Activated CD8-positive, alpha-beta memory T cell treated with anti-CD3 and anti-CD28 coated beads, Interleukin-2, amount 10 ng/mL, durations not matched to agents 7 days and 5 days (primary cell): ENCODE data around the gene ELF2. TPM values are rescaled to one million over a fixed set of nuclear protein-coding genes. Genes with fewer than 3 reads are reported as not detected.
"Not testable (repeated sequence)": the region's sequence is repeated elsewhere in the genome, so short reads cannot be mapped to it uniquely, and the experiment has no call there.

Experiments
- ATAC-seq: fragments of 150-1000 bp; cut with Tn5 transposase; one replicate; pipeline ENCODE4 v1.10.0; 2021; ENCODE audit warnings: moderate library complexity
- CTCF ChIA-PET: fragments of 350-600 bp; sonication (Branson Sonifier 250); formaldehyde crosslinking; loops from one replicate; lab custom pipeline; 2021; ENCODE audit warnings: antibody characterized with exemption; lab: Charles Lee
- DNase-seq: peaks from one replicate; pipeline ENCODE4 v3.0.0-alpha.2; 2020
- H3K27ac Mint-ChIP-seq: one replicate; pipeline ENCODE4 v1.8.0; 2021; ENCODE audit warnings: mild to moderate bottlenecking, mixed read lengths
- H3K27me3 Mint-ChIP-seq: one replicate; pipeline ENCODE4 v1.8.0; 2021; ENCODE audit warnings: mixed read lengths
- H3K36me3 Mint-ChIP-seq: one replicate; pipeline ENCODE4 v1.8.0; 2021; ENCODE audit warnings: mild to moderate bottlenecking, mixed read lengths
- H3K4me1 Mint-ChIP-seq: one replicate; pipeline ENCODE4 v1.8.0; 2021; ENCODE audit warnings: mixed read lengths
- H3K4me3 Mint-ChIP-seq: one replicate; pipeline ENCODE4 v1.8.0; 2021; ENCODE audit warnings: mild to moderate bottlenecking, moderate library complexity, mixed read lengths
- H3K9me3 Mint-ChIP-seq: one replicate; pipeline ENCODE4 v1.8.0; 2022; ENCODE audit warnings: low read depth, mixed read lengths
- total RNA-seq, 2 experiments: library from RNA; stranded (reverse); gene quantifications; one replicate each; pipeline ENCODE4 v1.2.3, GENCODE V29; 2021

ELF2 gene
- total RNA-seq, 2 experiments from 2014 or later, result 27.3 to 39.8 TPM

DNA sequence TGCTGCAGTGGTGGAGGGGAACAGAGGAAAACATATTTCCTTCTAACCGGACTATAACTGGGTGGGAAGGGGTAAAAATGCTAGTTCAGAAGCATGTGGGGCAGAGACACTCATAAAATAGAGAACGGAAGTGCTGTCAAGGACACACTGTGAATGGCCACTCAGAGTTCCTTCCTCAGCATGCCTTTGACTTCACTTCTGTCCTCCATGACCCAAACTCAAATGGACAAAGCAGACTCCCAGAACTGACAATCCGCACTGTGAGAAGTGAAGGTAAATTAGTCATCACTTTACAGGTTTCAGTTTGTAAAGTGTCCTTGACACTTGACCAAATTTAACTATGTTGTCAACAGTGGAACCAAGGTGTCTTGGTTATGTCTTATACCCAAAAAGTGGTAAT, 30.2 kb upstream of the ELF2 start:
- ATAC-seq (no peak), DNase-seq (no peak)
- Mint-ChIP-seq H3K27ac (no peak overlapping the region), H3K4me1 (peaks cover 2% of the 10 kb centered on the region), H3K9me3 (no peaks in the 10 kb centered on the region), H3K4me3 (no peak overlapping the region), H3K36me3 (no peaks in the 10 kb centered on the region), H3K27me3 (peaks cover 7% of the 10 kb centered on the region)
- CTCF ChIA-PET, result interaction anchor here (0.8 kb wide), 1 partner anchor 177 kb away, joined by 4 read pairs; no protein-coding TSS in a partner anchor

DNA sequence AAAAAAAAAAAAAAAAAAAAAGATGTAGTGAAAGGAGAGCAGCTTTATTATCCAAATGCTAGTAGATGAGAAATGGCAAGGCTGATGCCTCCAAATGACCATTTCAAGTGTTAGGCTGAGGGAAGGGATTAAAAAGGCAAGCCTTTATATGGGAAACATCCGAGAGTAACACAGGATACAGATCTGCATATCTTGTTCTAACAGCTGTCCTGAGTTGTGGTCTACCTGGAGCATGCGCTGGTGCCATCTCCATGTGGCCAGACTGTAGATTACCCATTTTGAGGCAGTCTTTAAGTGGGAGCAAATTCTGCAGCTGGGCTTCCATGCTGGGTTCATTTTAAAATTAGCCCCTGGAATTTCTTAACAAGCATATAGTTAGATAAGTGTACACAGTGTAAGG, 26.0 kb upstream of the ELF2 start:
- Mint-ChIP-seq H3K36me3 (no peaks in the 10 kb centered on the region), H3K27me3 (peaks cover 39% of the 10 kb centered on the region), H3K27ac (no peak overlapping the region), H3K4me3 (no peak overlapping the region), H3K4me1 (peaks cover 2% of the 10 kb centered on the region), H3K9me3 (no peaks in the 10 kb centered on the region)
- DNase-seq, result no peak
- CTCF ChIA-PET, result no interaction called here
- no peak for ATAC-seq

DNA sequence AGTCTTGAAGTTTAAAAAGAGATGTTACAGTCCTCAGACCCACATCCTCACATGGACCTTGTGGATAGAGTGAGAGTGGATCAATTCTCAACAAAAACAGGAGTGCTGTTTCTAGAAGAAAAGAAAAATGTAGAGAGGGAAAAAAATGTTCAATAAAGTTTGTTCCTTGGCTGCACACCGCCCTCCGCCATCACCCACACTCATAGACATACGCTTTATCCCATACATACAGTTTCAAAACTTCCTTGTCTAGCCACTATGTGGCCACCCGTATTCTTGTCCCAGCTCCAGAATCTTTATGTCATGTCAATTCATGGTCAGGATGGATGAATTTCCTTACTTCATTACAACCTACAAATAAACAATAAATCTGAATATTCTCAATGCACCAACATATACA, 23.5 kb upstream of the ELF2 start:
- H3K27ac Mint-ChIP-seq, result no peak overlapping the region
- peaks cover 39% of the 10 kb centered on the region for H3K27me3 Mint-ChIP-seq
- no peak overlapping the region for H3K4me3 Mint-ChIP-seq
- DNase-seq (no peak), ATAC-seq (no peak)
- H3K36me3 Mint-ChIP-seq, result no peaks in the 10 kb centered on the region
- H3K9me3 Mint-ChIP-seq, result no peaks in the 10 kb centered on the region
- no peaks in the 10 kb centered on the region for H3K4me1 Mint-ChIP-seq
- CTCF ChIA-PET, result no interaction called here

DNA sequence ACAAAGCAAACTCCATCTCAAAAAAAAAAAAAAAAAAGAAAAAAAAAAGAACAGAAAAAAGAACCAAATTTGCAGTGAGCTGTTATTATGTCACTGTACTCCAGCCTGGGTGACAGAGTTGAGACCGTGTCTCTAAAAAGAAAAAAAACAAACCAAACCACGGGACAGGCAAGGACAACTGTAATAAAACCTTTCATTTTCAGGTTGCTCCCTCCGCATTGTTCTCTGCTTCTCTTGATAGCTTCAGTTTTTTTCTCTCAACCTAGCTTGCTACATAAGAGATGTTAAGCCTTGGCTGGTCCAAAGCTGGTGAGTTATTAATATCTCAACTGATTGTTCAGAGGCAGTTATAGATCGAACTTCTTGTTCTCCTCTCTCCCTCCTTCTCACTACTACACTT, 23.1 kb upstream of the ELF2 start:
- no peaks in the 10 kb centered on the region for H3K4me1 Mint-ChIP-seq

DNA sequence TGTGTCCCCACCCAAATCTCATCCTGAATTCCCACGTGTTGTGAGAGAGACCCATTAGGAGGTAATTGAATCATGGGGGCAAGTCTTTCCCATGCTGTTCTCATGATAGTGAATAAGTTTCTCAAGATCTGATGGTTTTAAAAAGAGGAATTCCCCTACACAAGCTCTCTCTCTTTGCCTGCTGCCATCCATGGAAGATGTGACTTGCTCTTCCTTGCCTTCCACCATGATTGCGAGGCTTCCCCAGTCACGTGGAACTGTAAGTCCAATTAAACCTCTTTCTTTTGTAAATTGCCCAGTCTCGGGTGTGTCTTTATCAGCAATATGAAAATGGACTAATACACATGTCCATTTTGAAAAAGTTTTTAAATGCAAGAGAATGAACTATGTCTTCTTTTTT, 20.2 kb upstream of the ELF2 start:
- CTCF ChIA-PET, H3K27ac Mint-ChIP-seq, H3K4me3 Mint-ChIP-seq, H3K4me1 Mint-ChIP-seq, ATAC-seq, DNase-seq, H3K36me3 Mint-ChIP-seq, H3K9me3 Mint-ChIP-seq: not testable (repeated sequence)
- H3K27me3 Mint-ChIP-seq, result peaks cover 39% of the 10 kb centered on the region

More for the DNA sequence above, 23.1 kb upstream of the ELF2 start:
- Mint-ChIP-seq H3K36me3 (no peaks in the 10 kb centered on the region), H3K27me3 (peaks cover 39% of the 10 kb centered on the region), H3K4me3 (no peak overlapping the region), H3K9me3 (no peaks in the 10 kb centered on the region), H3K27ac (no peak overlapping the region)
- CTCF ChIA-PET, result no interaction called here
- DNase-seq, result no peak
- ATAC-seq, result no peak

DNA sequence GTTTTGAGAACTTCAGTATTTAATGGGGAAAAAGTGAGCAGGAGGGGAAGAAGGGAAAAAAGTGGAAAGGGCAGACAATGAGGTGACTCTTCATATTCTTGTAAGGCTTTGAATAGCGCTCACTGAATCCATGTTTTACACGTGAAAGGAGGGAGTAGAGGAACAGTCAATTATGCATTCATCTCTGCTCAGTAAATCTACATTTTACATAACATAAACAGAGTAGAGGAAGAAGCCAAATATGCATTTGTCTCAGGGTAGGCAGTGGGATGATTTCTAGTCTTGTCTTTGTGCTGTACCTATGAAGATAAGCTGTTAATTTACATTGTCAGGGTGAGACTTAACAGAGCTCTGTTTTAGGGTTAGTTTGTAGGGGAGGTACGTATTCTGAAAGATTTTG, 19.4 kb upstream of the ELF2 start:
- Mint-ChIP-seq H3K4me3 (no peak overlapping the region), H3K27ac (no peak overlapping the region), H3K9me3 (no peaks in the 10 kb centered on the region), H3K27me3 (peaks cover 35% of the 10 kb centered on the region), H3K4me1 (no peaks in the 10 kb centered on the region), H3K36me3 (no peaks in the 10 kb centered on the region)
- CTCF ChIA-PET, result no interaction called here
- no peak for ATAC-seq
- DNase-seq, result no peak

DNA sequence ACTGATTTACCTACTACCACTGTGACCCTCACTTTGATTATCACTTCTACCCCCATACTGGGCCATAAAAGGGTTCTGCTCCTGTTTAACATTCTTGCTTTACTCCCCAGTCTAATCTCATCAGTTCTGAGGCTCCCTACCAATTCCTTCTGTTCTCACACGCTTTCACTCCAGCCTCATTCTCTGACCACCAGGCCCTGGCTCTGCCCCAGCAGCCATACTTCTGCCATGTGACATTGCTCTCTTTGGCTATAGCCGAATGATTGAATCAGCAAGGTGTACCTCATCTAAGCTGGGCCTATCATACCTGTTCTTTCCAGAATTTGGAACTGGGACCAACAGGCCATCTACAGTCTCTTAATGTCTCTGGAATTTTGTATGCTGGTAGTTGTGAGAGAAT, 14.4 kb upstream of the ELF2 start:
- Mint-ChIP-seq H3K9me3 (no peaks in the 10 kb centered on the region), H3K27me3 (peaks cover 3% of the 10 kb centered on the region), H3K4me1 (peaks cover 6% of the 10 kb centered on the region), H3K4me3 (no peak overlapping the region), H3K27ac (no peak overlapping the region), H3K36me3 (no peaks in the 10 kb centered on the region)
- CTCF ChIA-PET, result interaction anchor here (0.7 kb wide), 1 partner anchor 91 kb away, joined by 3 read pairs; no protein-coding TSS in a partner anchor
- ATAC-seq, result no peak
- DNase-seq, result no peak

DNA sequence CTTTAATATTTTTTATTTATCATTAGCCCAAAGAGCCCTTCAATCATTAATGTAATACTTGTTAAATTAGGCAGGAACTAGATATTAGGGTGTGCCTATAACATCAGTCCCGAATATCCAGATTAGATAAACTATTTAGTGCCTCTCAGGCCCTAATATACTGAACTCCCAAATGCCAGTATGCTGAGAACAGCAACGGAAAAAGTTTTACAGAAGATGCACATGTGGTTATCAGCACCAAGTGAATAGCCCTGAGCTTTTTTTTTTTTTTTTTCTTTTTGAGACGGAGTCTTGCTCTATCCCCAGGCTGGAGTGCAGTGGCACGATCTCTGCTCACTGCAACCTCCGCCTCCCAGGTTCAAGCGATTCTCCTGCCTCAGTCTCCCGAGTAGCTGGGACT, 13.0 kb upstream of the ELF2 start:
- Mint-ChIP-seq H3K27ac (no peak overlapping the region), H3K4me3 (no peak overlapping the region), H3K36me3 (no peaks in the 10 kb centered on the region), H3K4me1 (peaks cover 6% of the 10 kb centered on the region), H3K9me3 (no peaks in the 10 kb centered on the region), H3K27me3 (peaks cover 6% of the 10 kb centered on the region)
- CTCF ChIA-PET, result interaction anchor here (1.0 to 2.3 kb wide), 3 partner anchors 11 to 106 kb away, joined by 3 to 8 read pairs (median 7); no protein-coding TSS in a partner anchor
- no peak for ATAC-seq
- no peak for DNase-seq

DNA sequence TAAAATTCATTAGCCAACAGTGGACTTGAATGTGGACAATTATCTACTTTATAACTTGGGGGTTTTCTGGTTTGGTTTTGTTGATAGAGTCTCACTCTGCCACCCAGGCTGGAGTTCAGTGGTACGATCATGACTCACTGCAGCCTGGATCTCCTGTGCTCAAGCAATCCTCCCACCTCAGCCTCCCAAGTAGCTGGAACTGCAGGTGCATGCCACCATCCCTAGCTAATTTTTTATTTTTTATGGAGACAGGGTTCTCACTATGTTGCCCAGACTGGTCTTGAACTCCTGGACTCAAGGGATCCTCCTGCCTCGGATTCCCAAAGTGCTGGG, 12.4 kb upstream of the ELF2 start:
- H3K4me3 Mint-ChIP-seq, result no peak overlapping the region
- ATAC-seq (no peak), DNase-seq (no peak)
- H3K36me3 Mint-ChIP-seq, result no peaks in the 10 kb centered on the region
- peaks cover 6% of the 10 kb centered on the region for H3K4me1 Mint-ChIP-seq
- CTCF ChIA-PET, result interaction anchor here (0.6 to 2.3 kb wide), 5 partner anchors 10 to 159 kb away, joined by 3 to 8 read pairs (median 3); no protein-coding TSS in a partner anchor
- no peaks in the 10 kb centered on the region for H3K9me3 Mint-ChIP-seq
- H3K27me3 Mint-ChIP-seq, result peaks cover 7% of the 10 kb centered on the region
- no peak overlapping the region for H3K27ac Mint-ChIP-seq

DNA sequence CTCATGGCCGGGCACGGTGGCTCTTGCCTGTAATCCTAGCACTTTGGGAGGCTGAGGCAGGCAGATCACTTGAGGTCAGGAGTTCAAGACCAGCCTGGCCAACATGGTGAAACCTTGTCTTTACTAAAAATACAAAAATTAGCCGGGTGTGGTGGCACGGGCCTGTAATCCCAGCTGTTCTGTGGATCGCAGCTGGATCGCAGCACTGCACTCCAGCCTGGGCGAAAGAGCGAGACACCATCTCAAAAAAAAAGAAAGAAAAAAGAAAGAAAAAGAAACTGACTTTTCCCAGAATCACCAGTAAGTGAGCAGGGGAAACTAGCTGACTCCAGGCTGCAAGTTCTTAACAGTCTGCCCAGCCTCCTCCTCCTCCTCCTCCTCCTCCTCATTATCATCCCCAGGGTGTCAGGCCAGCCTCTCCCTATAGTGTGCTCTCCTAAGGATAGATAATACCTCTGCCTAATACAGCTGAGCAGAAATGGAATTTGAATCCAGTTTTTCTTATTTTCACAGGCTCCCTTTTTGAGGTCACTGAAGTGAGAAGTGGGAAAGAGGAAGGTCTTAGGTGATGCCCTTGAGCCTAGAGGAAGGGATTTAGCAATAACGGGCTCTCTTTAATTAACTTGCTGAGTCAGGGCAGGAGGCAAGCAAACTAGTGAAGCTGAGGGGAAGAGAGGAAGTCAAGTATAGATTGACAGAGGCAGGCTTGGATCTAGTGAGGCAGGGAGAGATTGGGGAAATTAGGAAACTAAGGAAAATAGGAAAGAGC, 11.8 kb upstream of the ELF2 start:
- no peak for ATAC-seq
- CTCF ChIA-PET, result interaction anchor here (0.6 to 2.3 kb wide), 5 partner anchors 9 to 158 kb away, joined by 3 to 8 read pairs (median 3); no protein-coding TSS in a partner anchor
- Mint-ChIP-seq H3K4me1 (peaks cover 6% of the 10 kb centered on the region), H3K27me3 (peaks cover 7% of the 10 kb centered on the region), H3K36me3 (no peaks in the 10 kb centered on the region), H3K27ac (no peak overlapping the region), H3K9me3 (no peaks in the 10 kb centered on the region), H3K4me3 (no peak overlapping the region)
- DNase-seq, result no peak

DNA sequence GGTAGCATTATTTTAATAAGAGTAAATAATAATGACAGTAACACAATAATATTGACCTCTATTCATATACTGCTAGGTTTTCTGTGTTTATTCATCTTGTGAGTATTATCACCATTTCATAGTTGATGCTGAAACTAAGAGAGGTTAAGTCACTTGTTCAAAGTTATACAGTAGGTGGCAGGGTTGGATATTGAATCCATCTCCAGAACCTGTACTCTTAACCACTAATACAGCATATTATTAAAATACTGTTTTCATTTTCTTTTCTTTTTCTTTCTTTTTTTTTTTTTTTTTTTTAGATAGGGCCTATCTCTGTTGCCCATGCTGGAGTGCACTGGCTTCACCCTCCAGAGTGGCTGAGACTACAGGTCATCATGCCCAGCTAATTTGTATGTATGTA, 7.1 kb upstream of the ELF2 start:
- ATAC-seq (peak; percentile 53), DNase-seq (no peak)
- Mint-ChIP-seq H3K4me1 (peaks cover 3% of the 10 kb centered on the region), H3K27me3 (peaks cover 26% of the 10 kb centered on the region), H3K4me3 (no peak overlapping the region), H3K9me3 (no peaks in the 10 kb centered on the region), H3K36me3 (no peaks in the 10 kb centered on the region), H3K27ac (no peak overlapping the region)
- CTCF ChIA-PET, result interaction anchor here (0.9 kb wide), 1 partner anchor 47 kb away, joined by 3 read pairs; no protein-coding TSS in a partner anchor

DNA sequence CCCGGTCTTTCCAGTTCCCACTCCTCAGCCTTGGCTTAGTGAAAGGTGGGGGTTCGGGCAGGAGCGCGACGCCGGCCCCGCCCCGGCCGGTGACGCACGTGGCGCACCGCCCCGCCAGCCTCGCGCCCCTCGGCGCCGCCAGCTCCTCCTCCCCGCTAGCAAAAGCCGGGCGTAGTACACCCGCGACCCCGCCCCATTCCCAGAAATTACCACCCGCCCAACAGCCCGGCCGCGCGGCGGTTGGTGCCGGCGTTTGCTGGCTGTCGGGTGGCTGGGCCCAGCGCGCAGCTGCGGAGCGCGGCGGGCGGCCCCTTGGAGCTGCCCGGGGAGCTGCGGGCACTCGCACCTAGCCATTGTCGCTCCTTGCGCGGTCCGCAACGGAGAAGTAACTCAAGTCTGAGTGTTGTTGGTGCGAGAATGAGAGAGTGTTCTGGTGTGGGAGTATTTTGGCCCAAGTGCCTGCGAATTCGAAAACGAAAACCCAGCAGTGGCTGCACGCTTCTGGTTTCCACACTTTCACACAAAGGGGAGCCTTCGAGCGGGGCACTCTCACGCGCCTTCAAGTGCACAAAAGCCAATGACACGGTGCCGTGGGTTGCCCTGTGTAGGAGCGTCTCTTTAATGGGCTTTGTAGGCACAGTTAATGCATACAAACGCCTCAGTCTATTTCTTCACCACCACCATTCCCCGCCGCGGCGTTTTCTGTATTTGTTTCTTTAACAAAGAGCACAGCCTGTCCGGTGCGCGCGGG, 1.0 kb upstream of the ELF2 start:
- CTCF ChIA-PET, result interaction anchor here (1.4 to 3.6 kb wide), 4 partner anchors 11 to 148 kb away, joined by 7 to 18 read pairs (median 8); partner anchors contain the start of gene NAA15
- no peaks in the 10 kb centered on the region for H3K9me3 Mint-ChIP-seq
- H3K4me1 Mint-ChIP-seq, result peaks cover 20% of the 10 kb centered on the region
- DNase-seq (peak; percentile 94), ATAC-seq (peak; percentile 73)
- H3K27ac Mint-ChIP-seq, result peak overlapping the region; percentile 86
- H3K36me3 Mint-ChIP-seq, result no peaks in the 10 kb centered on the region
- H3K4me3 Mint-ChIP-seq, result peak overlapping the region; percentile 75
- H3K27me3 Mint-ChIP-seq, result peaks cover 36% of the 10 kb centered on the region

DNA sequence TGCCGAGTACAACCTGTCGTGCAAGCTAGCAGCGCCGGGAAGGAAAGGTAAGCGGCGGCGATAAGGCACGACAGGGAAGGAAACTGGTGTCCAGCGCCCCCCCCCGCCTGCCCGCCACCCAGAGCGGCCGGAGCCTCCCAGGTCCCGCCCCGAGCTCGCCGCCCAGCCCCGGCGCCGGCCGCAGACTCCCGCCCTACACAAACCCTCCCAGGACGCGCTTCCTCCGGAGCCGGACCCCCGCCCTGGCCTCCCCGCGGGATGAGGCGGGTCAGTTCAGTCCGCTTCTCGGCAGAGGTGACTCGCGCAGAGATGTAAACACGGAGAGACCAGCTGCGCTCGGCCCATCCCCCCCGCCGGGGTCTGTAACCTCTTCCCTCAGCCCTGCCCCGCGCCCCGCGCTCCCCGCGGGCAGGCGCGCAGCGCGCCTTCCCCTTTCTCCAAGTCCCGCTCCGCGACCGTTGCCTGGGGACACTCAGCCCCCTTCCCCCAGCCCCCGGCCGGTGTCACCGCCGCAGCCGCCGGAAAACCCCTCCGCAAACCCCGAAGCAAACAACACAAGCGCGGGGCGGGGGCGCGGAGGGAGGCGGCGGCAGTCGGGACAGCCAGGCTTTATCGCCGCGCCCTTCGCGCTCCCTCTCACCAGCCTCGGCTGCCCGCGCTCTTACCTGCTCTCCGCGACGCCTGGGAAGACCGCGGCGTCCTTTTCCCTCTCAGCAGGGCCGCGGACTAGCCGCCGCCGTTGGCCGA, 543 bp downstream of the ELF2 start:
- Mint-ChIP-seq H3K27me3 (peaks cover 29% of the 10 kb centered on the region), H3K27ac (peak overlapping the region; percentile 70), H3K36me3 (no peaks in the 10 kb centered on the region), H3K4me3 (peak overlapping the region; percentile 75), H3K4me1 (peaks cover 26% of the 10 kb centered on the region), H3K9me3 (no peaks in the 10 kb centered on the region)
- DNase-seq (peak; percentile 70), ATAC-seq (peak; percentile 32)
- CTCF ChIA-PET, result interaction anchor here (0.7 to 3.6 kb wide), 7 partner anchors 77 to 146 kb away, joined by 3 to 18 read pairs (median 6); partner anchors contain the start of gene NAA15
